Neural cell (in vitro differentiated cells): ENCODE measurements around the gene ACAA2.
"Not testable (repeated sequence)": the region's sequence is repeated elsewhere in the genome, so short reads cannot be mapped to it uniquely, and the experiment has no call there.

Source experiments
- SMC3 ChIP-seq: fragments of 450-650 bp; conservative IDR thresholded peaks from 2 replicates; pipeline ENCODE4 v1.6.1; 2014; ENCODE audit warnings: antibody characterized with exemption, mild to moderate bottlenecking, moderate library complexity; ENCODE audit not compliant: poor library complexity
- TF ChIP-seq, protein P1 (sequence below): IDR thresholded peaks from 2 replicates; pipeline ENCODE4 v1.6.1; 2012; ENCODE audit warnings: borderline replicate concordance
- TF ChIP-seq, protein P2 (sequence below): fragments of 450-650 bp; IDR thresholded peaks from 2 replicates; pipeline ENCODE4 v1.5.1; 2014; ENCODE audit warnings: antibody characterized with exemption, mild to moderate bottlenecking, moderate library complexity; ENCODE audit not compliant: poor library complexity, severe bottlenecking

DNA sequence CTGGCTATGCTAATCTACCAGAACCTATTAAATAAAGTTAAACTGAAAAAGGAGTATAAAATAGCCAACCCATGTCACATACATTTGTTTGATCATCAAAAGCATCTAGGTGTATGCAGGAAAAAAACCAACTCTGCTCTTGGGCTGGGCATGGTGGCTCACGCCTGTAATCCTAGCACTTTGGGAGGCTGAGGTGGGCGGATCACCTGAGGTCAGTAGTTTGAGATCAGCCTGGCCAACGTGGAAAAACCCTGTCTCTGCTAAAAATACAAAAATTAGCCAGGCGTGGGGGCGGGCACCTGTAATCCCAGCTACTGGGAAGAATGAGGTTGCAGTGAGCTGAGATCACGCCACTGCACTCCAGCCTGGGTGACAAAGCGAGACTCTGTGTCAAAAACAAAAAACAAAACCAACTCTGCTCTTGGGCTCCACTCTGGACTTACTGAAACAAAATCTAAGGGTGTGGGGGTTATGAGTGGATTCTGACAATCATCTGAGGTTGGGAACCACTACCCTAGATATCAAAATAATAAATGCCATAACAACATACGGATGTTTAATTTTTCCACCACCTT, 23.7 kb downstream of the ACAA2 start:
- TF ChIP-seq, protein P1, sequence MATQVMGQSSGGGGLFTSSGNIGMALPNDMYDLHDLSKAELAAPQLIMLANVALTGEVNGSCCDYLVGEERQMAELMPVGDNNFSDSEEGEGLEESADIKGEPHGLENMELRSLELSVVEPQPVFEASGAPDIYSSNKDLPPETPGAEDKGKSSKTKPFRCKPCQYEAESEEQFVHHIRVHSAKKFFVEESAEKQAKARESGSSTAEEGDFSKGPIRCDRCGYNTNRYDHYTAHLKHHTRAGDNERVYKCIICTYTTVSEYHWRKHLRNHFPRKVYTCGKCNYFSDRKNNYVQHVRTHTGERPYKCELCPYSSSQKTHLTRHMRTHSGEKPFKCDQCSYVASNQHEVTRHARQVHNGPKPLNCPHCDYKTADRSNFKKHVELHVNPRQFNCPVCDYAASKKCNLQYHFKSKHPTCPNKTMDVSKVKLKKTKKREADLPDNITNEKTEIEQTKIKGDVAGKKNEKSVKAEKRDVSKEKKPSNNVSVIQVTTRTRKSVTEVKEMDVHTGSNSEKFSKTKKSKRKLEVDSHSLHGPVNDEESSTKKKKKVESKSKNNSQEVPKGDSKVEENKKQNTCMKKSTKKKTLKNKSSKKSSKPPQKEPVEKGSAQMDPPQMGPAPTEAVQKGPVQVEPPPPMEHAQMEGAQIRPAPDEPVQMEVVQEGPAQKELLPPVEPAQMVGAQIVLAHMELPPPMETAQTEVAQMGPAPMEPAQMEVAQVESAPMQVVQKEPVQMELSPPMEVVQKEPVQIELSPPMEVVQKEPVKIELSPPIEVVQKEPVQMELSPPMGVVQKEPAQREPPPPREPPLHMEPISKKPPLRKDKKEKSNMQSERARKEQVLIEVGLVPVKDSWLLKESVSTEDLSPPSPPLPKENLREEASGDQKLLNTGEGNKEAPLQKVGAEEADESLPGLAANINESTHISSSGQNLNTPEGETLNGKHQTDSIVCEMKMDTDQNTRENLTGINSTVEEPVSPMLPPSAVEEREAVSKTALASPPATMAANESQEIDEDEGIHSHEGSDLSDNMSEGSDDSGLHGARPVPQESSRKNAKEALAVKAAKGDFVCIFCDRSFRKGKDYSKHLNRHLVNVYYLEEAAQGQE, result not testable (repeated sequence)
- TF ChIP-seq, protein P2, sequence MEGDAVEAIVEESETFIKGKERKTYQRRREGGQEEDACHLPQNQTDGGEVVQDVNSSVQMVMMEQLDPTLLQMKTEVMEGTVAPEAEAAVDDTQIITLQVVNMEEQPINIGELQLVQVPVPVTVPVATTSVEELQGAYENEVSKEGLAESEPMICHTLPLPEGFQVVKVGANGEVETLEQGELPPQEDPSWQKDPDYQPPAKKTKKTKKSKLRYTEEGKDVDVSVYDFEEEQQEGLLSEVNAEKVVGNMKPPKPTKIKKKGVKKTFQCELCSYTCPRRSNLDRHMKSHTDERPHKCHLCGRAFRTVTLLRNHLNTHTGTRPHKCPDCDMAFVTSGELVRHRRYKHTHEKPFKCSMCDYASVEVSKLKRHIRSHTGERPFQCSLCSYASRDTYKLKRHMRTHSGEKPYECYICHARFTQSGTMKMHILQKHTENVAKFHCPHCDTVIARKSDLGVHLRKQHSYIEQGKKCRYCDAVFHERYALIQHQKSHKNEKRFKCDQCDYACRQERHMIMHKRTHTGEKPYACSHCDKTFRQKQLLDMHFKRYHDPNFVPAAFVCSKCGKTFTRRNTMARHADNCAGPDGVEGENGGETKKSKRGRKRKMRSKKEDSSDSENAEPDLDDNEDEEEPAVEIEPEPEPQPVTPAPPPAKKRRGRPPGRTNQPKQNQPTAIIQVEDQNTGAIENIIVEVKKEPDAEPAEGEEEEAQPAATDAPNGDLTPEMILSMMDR, result not testable (repeated sequence)
- TF ChIP-seq SMC3, result not testable (repeated sequence)
